B cell (primary cell): ENCODE data around the gene SIT1.

Experiments
- CTCF ChIP-seq: fragments of 200-600 bp; IDR thresholded peaks from one replicate; pipeline ENCODE4 v1.8.0; 2022; ENCODE audit warnings: antibody characterized with exemption, mild to moderate bottlenecking
- EZH2 ChIP-seq: IDR thresholded peaks from 2 replicates; pipeline ENCODE4 v1.6.1; 2012; ENCODE audit warnings: borderline replicate concordance, low read depth, mild to moderate bottlenecking, moderate library complexity, low read length; ENCODE audit not compliant: insufficient read depth, poor library complexity, severe bottlenecking

- TF ChIP-seq CTCF (no peak), EZH2 (no peak)
These were observed 21.1 kb downstream of the SIT1 start for GRCh38 chr9:35629597-35629996.
